ENCODE results near the gene KCNMB4. TPM values are rescaled to one million over a fixed set of nuclear protein-coding genes. Genes with fewer than 3 reads are reported as not detected.

The KCNMB4 gene
- total and polyA plus RNA-seq, 2 of the 4 experiments (the other 2 are of a cell fraction) = 0.90 to 1.1 TPM

DNA sequence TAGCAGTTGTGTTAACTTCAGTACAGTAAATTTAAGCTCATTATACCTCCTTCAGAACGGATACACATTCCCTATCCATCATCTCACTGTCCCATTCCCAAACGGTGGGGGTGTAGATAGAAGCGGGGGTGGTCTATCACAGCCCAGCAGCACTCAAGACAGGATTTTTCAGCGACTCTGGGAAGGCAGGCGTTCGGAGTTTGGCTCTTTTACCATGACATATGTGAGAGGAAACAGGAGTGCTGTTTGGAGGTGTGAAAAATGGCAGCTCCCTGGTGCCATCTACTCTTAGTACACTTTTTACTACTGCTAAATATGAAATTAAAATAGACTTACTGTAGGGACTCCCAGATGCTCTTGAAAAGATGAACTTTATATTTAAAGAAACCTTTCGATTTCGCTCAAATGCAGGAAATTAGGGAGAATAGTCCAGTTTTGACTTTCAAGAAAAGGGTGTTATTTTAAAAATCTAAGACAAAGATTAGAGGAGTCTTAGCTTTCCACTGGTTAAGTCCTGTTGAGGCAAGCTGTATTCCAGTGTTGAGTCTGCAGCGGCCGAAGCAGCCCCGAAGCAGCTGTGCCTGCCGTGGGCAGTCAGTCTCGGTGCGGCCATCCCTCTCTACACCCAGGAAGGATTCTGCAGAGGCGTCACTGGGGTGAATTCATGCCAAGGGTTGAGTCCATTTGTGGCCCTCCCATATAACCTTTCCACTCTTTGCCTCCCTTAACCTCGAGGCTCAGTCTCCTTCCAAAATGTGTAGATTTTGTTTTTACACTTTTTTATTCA, 42.1 kb downstream of the KCNMB4 start:
- intact Hi-C loops (cut with micrococcal nuclease) = no loop called here
- no peak overlapping the region for H4K5ac ChIP-seq (ENCODE audit: low read depth, low read length)
- no peaks in the 10 kb centered on the region for H3K36me3 ChIP-seq (ENCODE audit: control insufficient read depth, insufficient read depth, low read length)
- no peak overlapping the region for H2AFZ ChIP-seq (replicated peaks; ENCODE audit: low read length, poor library complexity)
- no peak overlapping the region for H4K91ac ChIP-seq (ENCODE audit: insufficient read depth, low read depth, low read length)
- CTCF ChIA-PET = no interaction called here
- H4K8ac ChIP-seq (ENCODE audit: low read depth in 2 of 2, low read length in 2 of 2) = no peak overlapping the region
- no peak overlapping the region for H3K27ac ChIP-seq (ENCODE audit: insufficient read depth, low read length)
- no peak overlapping the region for H2BK20ac ChIP-seq (ENCODE audit: low read depth, low read length)
- TF ChIP-seq RAD21 (IDR thresholded peaks at IDR 0.05; ENCODE audit: low read length) = no peak
- no peak for TF ChIP-seq BHLHE40 (IDR thresholded peaks at IDR 0.05; ENCODE audit: low read depth, low read length)
- no peak overlapping the region for H2AK9ac ChIP-seq (replicated peaks; ENCODE audit: low read depth, low read length, poor library complexity)
- H3K4ac ChIP-seq (ENCODE audit: low read depth, low read length) = no peak overlapping the region
- H3K56ac ChIP-seq (ENCODE audit: extremely low read depth, insufficient read depth, low read length) = no peak overlapping the region
- no peak overlapping the region for H2BK15ac ChIP-seq (ENCODE audit: low read depth, low read length)
- no peak for ATAC-seq (ENCODE audit: low read depth)
- H3K9me1 ChIP-seq (ENCODE audit: insufficient read depth, low read length) = no peaks in the 10 kb centered on the region
- no peaks in the 10 kb centered on the region for H3K27me3 ChIP-seq (ENCODE audit: control insufficient read depth, insufficient read depth, low read length)
- no peak overlapping the region for H2BK5ac ChIP-seq (ENCODE audit: low read depth, low read length, poor library complexity, severe bottlenecking)
- H3K4me3 ChIP-seq (ENCODE audit: insufficient read depth, low read depth, low read length) = no peak overlapping the region
- H3K14ac ChIP-seq (replicated peaks; ENCODE audit: low read depth, low read length) = no peak overlapping the region
- H4K20me1 ChIP-seq (ENCODE audit: insufficient read depth, low read length) = no peaks in the 10 kb centered on the region
- no peaks in the 10 kb centered on the region for H3K9me3 ChIP-seq (ENCODE audit: control insufficient read depth, insufficient read depth, low read length)
- H2BK120ac ChIP-seq (ENCODE audit: low read depth, low read length) = no peak overlapping the region
- DNase-seq = no peak
- in situ Hi-C loops (cut with MboI; ENCODE audit: low sequenced_read_pairs) = no loop called here
- no CpG with 5 or more reads among the region's 16 CpGs for WGBS, 2 experiments (ENCODE audit: extremely low coverage in 2 of 2, insufficient read length in 1 of 2)
- H3K18ac ChIP-seq (ENCODE audit: low read depth, low read length) = no peak overlapping the region
- no peak overlapping the region for H3K9ac ChIP-seq (ENCODE audit: low read depth, low read length)
- BruUV-seq (replicated peaks) = no TSS peak
- no peaks in the 10 kb centered on the region for H3K4me1 ChIP-seq (ENCODE audit: control insufficient read depth, insufficient read depth, low read length)
- POLR2A ChIA-PET (ENCODE audit: unreplicated experiment) = no interaction called here
- H3K4me2 ChIP-seq (ENCODE audit: low read depth, low read length) = no peak overlapping the region
- no peak overlapping the region for H3K23ac ChIP-seq (ENCODE audit: low read depth, low read length)
- H2AK5ac ChIP-seq (ENCODE audit: low read depth, low read length) = no peak overlapping the region
- dilution Hi-C loops (cut with HindIII; ENCODE audit: low sequenced_read_pairs, unreplicated experiment) = no loop called here
- H3K79me1 ChIP-seq (ENCODE audit: low read depth in 1 of 2, low read length in 2 of 2) = no peaks in the 10 kb centered on the region
